Glutamatergic neuron (in vitro differentiated cells): Measurements from ENCODE around the gene UTP11. TPM values are rescaled to one million over a fixed set of nuclear protein-coding genes. Genes with fewer than 3 reads are reported as not detected.

Experiments used
- DNase-seq: peaks from one replicate; pipeline ENCODE4 v3.0.0; 2022
- H3K27ac Mint-ChIP-seq: one replicate; pipeline ENCODE4 v1.8.0; 2020; ENCODE audit warnings: mild to moderate bottlenecking, mixed read lengths, inconsistent platforms; ENCODE audit not compliant: unreplicated experiment
- H3K27me3 Mint-ChIP-seq: one replicate; pipeline ENCODE4 v1.8.0; 2020; ENCODE audit warnings: mild to moderate bottlenecking, moderate library complexity, mixed read lengths, inconsistent platforms; ENCODE audit not compliant: unreplicated experiment
- H3K36me3 Mint-ChIP-seq: one replicate; pipeline ENCODE4 v1.8.0; 2020; ENCODE audit warnings: mild to moderate bottlenecking, mixed read lengths, inconsistent platforms; ENCODE audit not compliant: unreplicated experiment
- H3K4me1 Mint-ChIP-seq: one replicate; pipeline ENCODE4 v1.8.0; 2020; ENCODE audit warnings: mild to moderate bottlenecking, low read depth, mixed read lengths, inconsistent platforms; ENCODE audit not compliant: unreplicated experiment
- H3K4me3 Mint-ChIP-seq: one replicate; pipeline ENCODE4 v1.8.0; 2020; ENCODE audit warnings: mild to moderate bottlenecking, mixed read lengths, inconsistent platforms; ENCODE audit not compliant: unreplicated experiment
- H3K9me3 Mint-ChIP-seq: one replicate; pipeline ENCODE4 v1.8.0; 2020; ENCODE audit warnings: mild to moderate bottlenecking, moderate library complexity, mixed read lengths, inconsistent platforms; ENCODE audit not compliant: unreplicated experiment
- CTCF ChIP-seq: fragments of 200-600 bp; sonication (generic); IDR thresholded peaks from one replicate; pipeline ENCODE4 v1.5.0; 2021; ENCODE audit not compliant: partially characterized antibody, unreplicated experiment
- total RNA-seq: library from RNA; stranded (reverse); fragmentation: NEBNext Ultra II Directional; extraction: Animal tissue kit (Norgen Biotek cat#: 25700); gene quantifications from one replicate; pipeline ENCODE4 v1.2.1, GENCODE V29; 2021; ENCODE audit not compliant: unreplicated experiment

The UTP11 gene
- total RNA-seq, 1 donor from 2014 or later: 34.6 TPM

- no peaks in the 10 kb centered on the region for H3K9me3 Mint-ChIP-seq
- no peak overlapping the region for H3K4me3 Mint-ChIP-seq
- H3K27ac Mint-ChIP-seq: no peak overlapping the region
- no peaks in the 10 kb centered on the region for H3K27me3 Mint-ChIP-seq
- H3K4me1 Mint-ChIP-seq: no peaks in the 10 kb centered on the region
- no peak for TF ChIP-seq CTCF
- no peaks in the 10 kb centered on the region for H3K36me3 Mint-ChIP-seq
- DNase-seq: no peak
Measured at GRCh38 chr1:37978541-37978940, 34.0 kb upstream of the UTP11 start.

GRCh38 chr1:37983546-37983945 lies 29.0 kb upstream of the UTP11 start:
- H3K36me3 Mint-ChIP-seq: no peaks in the 10 kb centered on the region
- no peak for TF ChIP-seq CTCF
- no peak overlapping the region for H3K4me3 Mint-ChIP-seq
- H3K27me3 Mint-ChIP-seq: no peaks in the 10 kb centered on the region
- no peaks in the 10 kb centered on the region for H3K9me3 Mint-ChIP-seq
- no peak for DNase-seq
- H3K27ac Mint-ChIP-seq: no peak overlapping the region
- peaks cover 1% of the 10 kb centered on the region for H3K4me1 Mint-ChIP-seq

- no peak overlapping the region for H3K27ac Mint-ChIP-seq
- no peak overlapping the region for H3K4me3 Mint-ChIP-seq
Measured at GRCh38 chr1:37987679-37988078, 24.9 kb upstream of the UTP11 start.

GRCh38 chr1:37989361-37989930 lies 23.1 kb upstream of the UTP11 start:
- peak; percentile 62 for DNase-seq
- Mint-ChIP-seq H3K27me3 (peaks cover 6% of the 10 kb centered on the region), H3K27ac (peak overlapping the region; percentile 91), H3K4me3 (peak overlapping the region; percentile 97), H3K4me1 (peaks cover 1% of the 10 kb centered on the region), H3K36me3 (no peaks in the 10 kb centered on the region), H3K9me3 (peaks cover 9% of the 10 kb centered on the region)
- no peak for TF ChIP-seq CTCF

More at GRCh38 chr1:37987679-37988078, 24.9 kb upstream of the UTP11 start:
- TF ChIP-seq CTCF: no peak
- DNase-seq: no peak
- Mint-ChIP-seq H3K4me1 (peaks cover 1% of the 10 kb centered on the region), H3K27me3 (peaks cover 6% of the 10 kb centered on the region), H3K9me3 (peaks cover 7% of the 10 kb centered on the region), H3K36me3 (no peaks in the 10 kb centered on the region)

GRCh38 chr1:37994886-37995566 lies 17.5 kb upstream of the UTP11 start:
- TF ChIP-seq CTCF: no peak
- H3K27me3 Mint-ChIP-seq: peaks cover 11% of the 10 kb centered on the region
- H3K9me3 Mint-ChIP-seq: peaks cover 6% of the 10 kb centered on the region
- H3K36me3 Mint-ChIP-seq: peaks cover 5% of the 10 kb centered on the region
- DNase-seq: no peak
- peaks cover 8% of the 10 kb centered on the region for H3K4me1 Mint-ChIP-seq
- no peak overlapping the region for H3K27ac Mint-ChIP-seq
- peak overlapping the region; percentile 1 for H3K4me3 Mint-ChIP-seq
